Stomach smooth muscle (tissue), 2 donors: ENCODE results near the gene HOXC13.

Experiments
- H3K27ac ChIP-seq: one replicate; pipeline ENCODE4 v1.7.0; 2013; ENCODE audit warnings: mild to moderate bottlenecking, low read length, inconsistent platforms
- H3K27me3 ChIP-seq, 2 donors: one replicate each; pipeline ENCODE4 v1.7.0; 2013; ENCODE audit warnings: low read length in 2 of 2; ENCODE audit not compliant: insufficient read depth in 2 of 2, control insufficient read depth in 1 of 2
- H3K36me3 ChIP-seq, 2 donors: one replicate each; pipeline ENCODE4 v1.7.0; 2013; ENCODE audit warnings: low read length in 2 of 2; ENCODE audit not compliant: control insufficient read depth in 2 of 2, insufficient read depth in 2 of 2
- H3K4me1 ChIP-seq: one replicate; pipeline ENCODE4 v1.7.0; 2013; ENCODE audit warnings: low read length; ENCODE audit not compliant: control insufficient read depth, insufficient read depth
- H3K4me3 ChIP-seq, 2 donors: one replicate each; pipeline ENCODE4 v1.7.0; 2013; ENCODE audit warnings: low read length in 2 of 2
- H3K9ac ChIP-seq, 2 donors: one replicate each; pipeline ENCODE4 v1.7.0; 2013; ENCODE audit warnings: low read length in 2 of 2, mild to moderate bottlenecking in 1 of 2
- H3K9me3 ChIP-seq, 2 donors: one replicate each; pipeline ENCODE4 v1.7.0; 2013; ENCODE audit warnings: low read length in 2 of 2; ENCODE audit not compliant: control insufficient read depth in 2 of 2
- donor health status: healthy.
- donor health status: Pancreatic carcinoma.

The HOXC13 gene

GRCh38 chr12:53950437-53950773 lies 11.8 kb downstream of the HOXC13 start:
- Histone ChIP-seq H3K27me3 (peaks cover 90 to 96% of the 10 kb centered on the region in 2 donors), H3K9ac (no peak overlapping the region), H3K27ac (no peak overlapping the region), H3K9me3 (no peaks in the 10 kb centered on the region), H3K36me3 (no peaks in the 10 kb centered on the region), H3K4me3 (no peak overlapping the region), H3K4me1 (peaks cover 7% of the 10 kb centered on the region)

- Histone ChIP-seq H3K27ac (no peak overlapping the region), H3K9ac (no peak overlapping the region), H3K27me3 (peaks cover 90 to 96% of the 10 kb centered on the region in 2 donors), H3K4me1 (peaks cover 9% of the 10 kb centered on the region), H3K4me3 (no peak overlapping the region), H3K9me3 (no peaks in the 10 kb centered on the region), H3K36me3 (no peaks in the 10 kb centered on the region)
These were observed 12.4 kb downstream of the HOXC13 start for GRCh38 chr12:53950789-53951576.

GRCh38 chr12:53951577-53952334 lies 13.1 kb downstream of the HOXC13 start:
- no peak overlapping the region for H3K27ac ChIP-seq
- no peaks in the 10 kb centered on the region for H3K9me3 ChIP-seq
- H3K36me3 ChIP-seq = no peaks in the 10 kb centered on the region
- peaks cover 13% of the 10 kb centered on the region for H3K4me1 ChIP-seq
- H3K27me3 ChIP-seq = peaks cover 90 to 97% of the 10 kb centered on the region in 2 donors
- no peak overlapping the region for H3K4me3 ChIP-seq
- H3K9ac ChIP-seq = no peak overlapping the region

GRCh38 chr12:53952335-53952694 lies 13.7 kb downstream of the HOXC13 start:
- Histone ChIP-seq H3K27me3 (peaks cover 92 to 99% of the 10 kb centered on the region in 2 donors), H3K4me1 (peaks cover 13% of the 10 kb centered on the region), H3K4me3 (no peak overlapping the region), H3K9me3 (no peaks in the 10 kb centered on the region), H3K9ac (no peak overlapping the region), H3K27ac (no peak overlapping the region), H3K36me3 (no peaks in the 10 kb centered on the region)

- no peak overlapping the region for H3K27ac ChIP-seq
- H3K4me3 ChIP-seq = no peak overlapping the region
- H3K4me1 ChIP-seq = peaks cover 13% of the 10 kb centered on the region
- H3K9me3 ChIP-seq = no peaks in the 10 kb centered on the region
- H3K36me3 ChIP-seq = no peaks in the 10 kb centered on the region
- H3K27me3 ChIP-seq = peaks cover 94 to 100% of the 10 kb centered on the region in 2 donors
- no peak overlapping the region for H3K9ac ChIP-seq
These were observed 14.5 kb downstream of the HOXC13 start for GRCh38 chr12:53952871-53953734.

GRCh38 chr12:53953831-53954693 lies 15.4 kb downstream of the HOXC13 start:
- Histone ChIP-seq H3K36me3 (no peaks in the 10 kb centered on the region), H3K27me3 (peaks cover 94 to 98% of the 10 kb centered on the region in 2 donors), H3K4me3 (no peak overlapping the region), H3K27ac (no peak overlapping the region), H3K4me1 (peaks cover 13% of the 10 kb centered on the region), H3K9ac (no peak overlapping the region), H3K9me3 (no peaks in the 10 kb centered on the region)

GRCh38 chr12:53954694-53955035 lies 16.0 kb downstream of the HOXC13 start, which contains the start of gene HOXC12:
TSS of gene HOXC12 (plus strand) at chr12:53954903. CDS start at chr12:53954930, 27 bp downstream.
- H3K27ac ChIP-seq = no peak within 1 kb of the TSS
- no peak within 1 kb of the TSS for H3K9ac ChIP-seq
- no peak within 1 kb of the TSS for H3K4me3 ChIP-seq
- H3K27me3 ChIP-seq = peaks cover 94 to 98% of the 10 kb centered on the region in 2 donors
- H3K4me1 ChIP-seq = peaks cover 13% of the 10 kb centered on the region
- no peaks in the 10 kb centered on the region for H3K9me3 ChIP-seq
- H3K36me3 ChIP-seq = no peaks in the 10 kb centered on the region

GRCh38 chr12:53955036-53955775 lies 16.6 kb downstream of the HOXC13 start:
- H3K9me3 ChIP-seq = no peaks in the 10 kb centered on the region
- H3K4me1 ChIP-seq = peaks cover 13% of the 10 kb centered on the region
- H3K4me3 ChIP-seq = no peak overlapping the region
- no peaks in the 10 kb centered on the region for H3K36me3 ChIP-seq
- H3K27ac ChIP-seq = no peak overlapping the region
- peaks cover 94 to 98% of the 10 kb centered on the region in 2 donors for H3K27me3 ChIP-seq
- no peak overlapping the region for H3K9ac ChIP-seq

GRCh38 chr12:53955776-53956250 lies 17.2 kb downstream of the HOXC13 start:
- Histone ChIP-seq H3K27ac (no peak overlapping the region), H3K9ac (no peak overlapping the region), H3K4me1 (peaks cover 13% of the 10 kb centered on the region), H3K27me3 (peaks cover 93 to 98% of the 10 kb centered on the region in 2 donors), H3K9me3 (no peaks in the 10 kb centered on the region), H3K4me3 (no peak overlapping the region), H3K36me3 (no peaks in the 10 kb centered on the region)
